ENCODE data around the gene WFDC9. TPM values are rescaled to one million over a fixed set of nuclear protein-coding genes. Genes with fewer than 3 reads are reported as not detected.
"Not testable (repeated sequence)": the region's sequence is repeated elsewhere in the genome, so short reads cannot be mapped to it uniquely, and the experiment has no call there.

Gene WFDC9
- total RNA-seq, 4 donors from 2014 or later: not detected

GRCh38 chr20:45583502-45583901 lies 47.6 kb downstream of the WFDC9 start:
- Histone ChIP-seq H3K4me1 (no peaks in the 10 kb centered on the region), H3K9me3 (no peaks in the 10 kb centered on the region), H3K36me3 (no peaks in the 10 kb centered on the region), H3K27ac (no peak overlapping the region), H3K4me3 (no peak overlapping the region), H3K27me3 (no peaks in the 10 kb centered on the region)
- TF ChIP-seq POLR2A (IDR thresholded peaks at IDR 0.05) (no peak), CTCF (IDR thresholded peaks at IDR 0.05) (no peak)
- DNase-seq: no peak

GRCh38 chr20:45581702-45582101 lies 49.4 kb downstream of the WFDC9 start:
- TF ChIP-seq CTCF (IDR thresholded peaks at IDR 0.05): no peak
- TF ChIP-seq POLR2A (IDR thresholded peaks at IDR 0.05): no peak
- Histone ChIP-seq H3K9me3 (no peaks in the 10 kb centered on the region), H3K4me3 (no peak overlapping the region), H3K4me1 (no peaks in the 10 kb centered on the region), H3K36me3 (no peaks in the 10 kb centered on the region), H3K27me3 (no peaks in the 10 kb centered on the region), H3K27ac (no peak overlapping the region)
- no peak for DNase-seq

GRCh38 chr20:45579184-45579583 lies 51.9 kb downstream of the WFDC9 start, which contains the start of gene WFDC8:
Gene WFDC8 (minus strand): TSS chr20:45579284. CDS start chr20:45579247, 37 bp downstream.
- H3K9me3 ChIP-seq: no peaks in the 10 kb centered on the region
- no peak for DNase-seq
- no peak within 1 kb of the TSS for H3K27ac ChIP-seq
- no peaks in the 10 kb centered on the region for H3K36me3 ChIP-seq
- H3K4me3 ChIP-seq: no peak within 1 kb of the TSS
- H3K4me1 ChIP-seq: no peaks in the 10 kb centered on the region
- TF ChIP-seq POLR2A (IDR thresholded peaks at IDR 0.05) (no peak), CTCF (IDR thresholded peaks at IDR 0.05) (no peak)
- H3K27me3 ChIP-seq: no peaks in the 10 kb centered on the region

GRCh38 chr20:45578231-45578630 lies 52.9 kb downstream of the WFDC9 start:
- TF ChIP-seq POLR2A (IDR thresholded peaks at IDR 0.05) (no peak), CTCF (IDR thresholded peaks at IDR 0.05) (no peak)
- no peak overlapping the region for H3K4me3 ChIP-seq
- no peaks in the 10 kb centered on the region for H3K36me3 ChIP-seq
- DNase-seq: no peak
- no peaks in the 10 kb centered on the region for H3K4me1 ChIP-seq
- no peak overlapping the region for H3K27ac ChIP-seq
- H3K9me3 ChIP-seq: no peaks in the 10 kb centered on the region
- no peaks in the 10 kb centered on the region for H3K27me3 ChIP-seq

- no peaks in the 10 kb centered on the region for H3K4me1 ChIP-seq
- TF ChIP-seq POLR2A (IDR thresholded peaks at IDR 0.05) (no peak), CTCF (IDR thresholded peaks at IDR 0.05) (no peak)
- no peak for DNase-seq
- H3K27me3 ChIP-seq: no peaks in the 10 kb centered on the region
- H3K27ac ChIP-seq: no peak overlapping the region
- no peaks in the 10 kb centered on the region for H3K9me3 ChIP-seq
- H3K36me3 ChIP-seq: no peaks in the 10 kb centered on the region
- H3K4me3 ChIP-seq: no peak overlapping the region
These were observed 54.1 kb downstream of the WFDC9 start for GRCh38 chr20:45576995-45577394.

- TF ChIP-seq POLR2A (IDR thresholded peaks at IDR 0.05) (no peak), CTCF (IDR thresholded peaks at IDR 0.05) (no peak)
- H3K4me3 ChIP-seq: no peak overlapping the region
- DNase-seq: no peak
These were observed 55.2 kb downstream of the WFDC9 start for GRCh38 chr20:45575931-45576330.

GRCh38 chr20:45569650-45570049 lies 61.4 kb downstream of the WFDC9 start:
- H3K9me3 ChIP-seq, H3K4me3 ChIP-seq, H3K27me3 ChIP-seq, DNase-seq, H3K27ac ChIP-seq, H3K36me3 ChIP-seq, H3K4me1 ChIP-seq: not testable (repeated sequence)

More at GRCh38 chr20:45575931-45576330, 55.2 kb downstream of the WFDC9 start:
- H3K36me3 ChIP-seq: no peaks in the 10 kb centered on the region
- H3K27ac ChIP-seq: no peak overlapping the region
- no peaks in the 10 kb centered on the region for H3K9me3 ChIP-seq
- H3K4me1 ChIP-seq: no peaks in the 10 kb centered on the region
- H3K27me3 ChIP-seq: no peaks in the 10 kb centered on the region
